Keratinocyte (primary cell): ENCODE measurements around the gene PI4KA.

Source experiments
- EZH2 ChIP-seq: IDR thresholded peaks from one replicate; pipeline ENCODE4 v1.6.1; 2012; ENCODE audit warnings: inconsistent platforms, mild to moderate bottlenecking, low read length, moderate library complexity
- TF ChIP-seq, protein P1 (sequence below), 3 experiments: IDR thresholded peaks in 1 of 3; conservative IDR thresholded peaks in 1 of 3; optimal IDR thresholded peaks in 1 of 3; 2 replicates in 2 of 3; 3 replicates in 1 of 3; pipeline versions ENCODE3 to v1.5.1; 2011; ENCODE audit warnings: low read length in 3 of 3, mild to moderate bottlenecking in 3 of 3, moderate library complexity in 2 of 3, control low read depth in 1 of 3, inconsistent platforms in 1 of 3; ENCODE audit not compliant: insufficient read depth in 2 of 3; ENCODE audit errors: extremely low read depth in 1 of 3

DNA sequence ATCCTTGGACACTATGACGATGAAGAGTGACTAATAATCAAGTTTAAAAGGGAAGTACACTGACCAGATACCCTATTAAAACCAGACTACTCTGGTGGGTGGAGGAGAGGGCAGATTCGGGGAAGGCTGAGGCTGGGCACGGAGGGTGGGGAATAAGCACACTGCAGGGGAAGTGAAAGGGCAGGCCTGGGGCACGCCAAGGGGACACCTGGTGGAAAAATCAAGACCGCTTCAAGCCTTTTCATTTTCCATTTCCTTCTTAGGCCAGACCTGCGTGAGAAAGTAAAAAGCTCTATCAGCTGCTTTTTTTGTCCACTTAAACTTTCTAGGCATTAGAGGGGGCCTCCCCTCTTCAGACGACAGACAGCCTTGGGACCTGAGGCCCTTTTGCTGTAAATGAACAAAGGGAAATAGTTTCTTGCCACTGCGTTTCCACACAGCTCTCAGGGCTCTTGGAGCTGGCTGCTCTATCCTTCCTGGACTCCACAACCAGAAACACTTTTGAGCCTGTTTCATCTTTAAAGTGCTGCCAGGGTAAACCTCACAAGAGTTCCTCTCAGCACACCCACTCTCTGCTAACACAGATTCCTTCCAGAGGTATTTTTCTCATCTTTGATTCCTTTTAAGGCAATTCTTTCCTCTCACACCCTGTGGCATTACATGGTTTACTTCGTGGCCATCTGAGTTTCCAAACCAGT, 109.7 kb downstream of the PI4KA start:
- TF ChIP-seq, protein P1, sequence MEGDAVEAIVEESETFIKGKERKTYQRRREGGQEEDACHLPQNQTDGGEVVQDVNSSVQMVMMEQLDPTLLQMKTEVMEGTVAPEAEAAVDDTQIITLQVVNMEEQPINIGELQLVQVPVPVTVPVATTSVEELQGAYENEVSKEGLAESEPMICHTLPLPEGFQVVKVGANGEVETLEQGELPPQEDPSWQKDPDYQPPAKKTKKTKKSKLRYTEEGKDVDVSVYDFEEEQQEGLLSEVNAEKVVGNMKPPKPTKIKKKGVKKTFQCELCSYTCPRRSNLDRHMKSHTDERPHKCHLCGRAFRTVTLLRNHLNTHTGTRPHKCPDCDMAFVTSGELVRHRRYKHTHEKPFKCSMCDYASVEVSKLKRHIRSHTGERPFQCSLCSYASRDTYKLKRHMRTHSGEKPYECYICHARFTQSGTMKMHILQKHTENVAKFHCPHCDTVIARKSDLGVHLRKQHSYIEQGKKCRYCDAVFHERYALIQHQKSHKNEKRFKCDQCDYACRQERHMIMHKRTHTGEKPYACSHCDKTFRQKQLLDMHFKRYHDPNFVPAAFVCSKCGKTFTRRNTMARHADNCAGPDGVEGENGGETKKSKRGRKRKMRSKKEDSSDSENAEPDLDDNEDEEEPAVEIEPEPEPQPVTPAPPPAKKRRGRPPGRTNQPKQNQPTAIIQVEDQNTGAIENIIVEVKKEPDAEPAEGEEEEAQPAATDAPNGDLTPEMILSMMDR (optimal IDR thresholded peaks at IDR 0.05 in 1 of 3, IDR thresholded peaks at IDR 0.05 in 1 of 3, conservative IDR thresholded peaks at IDR 0.05 in 1 of 3; ENCODE audit: extremely low read depth in 1 of 3, insufficient read depth in 2 of 3, low read length in 3 of 3), result no peak
- no peak for TF ChIP-seq EZH2
